GM12878 (cell line): ENCODE data around the gene SCUBE3. TPM values are rescaled to one million over a fixed set of nuclear protein-coding genes. Genes with fewer than 3 reads are reported as not detected.

Source experiments
- ATAC-seq: fragments of 200-7000 bp; cut with Tn5 transposase; 3 replicates; pipeline ENCODE4 v1.9.1; 2020; ENCODE audit warnings: mild to moderate bottlenecking, moderate library complexity
- BruUV-seq: library from RNA; stranded (reverse); fragments of 400-500 nt; replicated peaks from 2 replicates; lab custom pipeline; 2021; lab: Mats Ljungman, UMichigan
- CTCF ChIA-PET: fragments of 300-600 bp; sonication (Branson Sonifier 250); formaldehyde crosslinking; extraction: SDS; loops from one replicate; lab custom pipeline; 2021; ENCODE audit warnings: inconsistent platforms; lab: Yijun Ruan, JAX
- POLR2A ChIA-PET: fragments of 350-600 bp; formaldehyde crosslinking; extraction: SDS; loops from one replicate; lab custom pipeline; 2021; ENCODE audit warnings: inconsistent platforms; lab: Charles Lee
- RAD21 ChIA-PET: fragments of 300-600 bp; sonication (Branson Sonifier 250); formaldehyde crosslinking; loops from one replicate; lab custom pipeline; 2023; ENCODE audit warnings: antibody characterized with exemption; ENCODE audit not compliant: unreplicated experiment; lab: Charles Lee
- SMC1A ChIA-PET: fragments of 300-600 bp; sonication (Branson Sonifier 250); formaldehyde crosslinking; loops from one replicate; lab custom pipeline; 2023; ENCODE audit not compliant: unreplicated experiment, uncharacterized antibody; lab: Charles Lee
- DNase-seq: peaks from one replicate; pipeline ENCODE4 v3.0.0-alpha.2; 2011; ENCODE audit warnings: low read depth, low spot score
- FAIRE-seq: peaks from 3 replicates; lab custom pipeline; 2011; peaks lifted over from hg19 to GRCh38; lab: Jason Lieb, UNC
- H2AFZ ChIP-seq: 2 replicates; pipeline ENCODE4 v1.6.0; 2011; ENCODE audit warnings: low read depth, low read length, control low read depth; ENCODE audit not compliant: control insufficient read depth
- H3K27ac ChIP-seq: 2 replicates; pipeline ENCODE4 v1.5.1; 2011; ENCODE audit warnings: control low read depth; ENCODE audit not compliant: control insufficient read depth, insufficient read depth
- H3K27me3 ChIP-seq, 2 experiments: replicated peaks in 1 of 2; 2 replicates each; pipeline versions ENCODE4 v1.6.0 to v1.6.1; 2011; ENCODE audit warnings: low read length in 1 of 2; ENCODE audit not compliant: control insufficient read depth in 2 of 2, insufficient read depth in 2 of 2
- H3K36me3 ChIP-seq, 2 experiments: 2 replicates each; pipeline ENCODE4 v1.5.1; 2011; ENCODE audit warnings: low read length in 1 of 2; ENCODE audit not compliant: control insufficient read depth in 2 of 2, insufficient read depth in 2 of 2
- H3K4me1 ChIP-seq: 2 replicates; pipeline ENCODE4 v1.6.1; 2011; ENCODE audit warnings: mild to moderate bottlenecking, low read length, moderate library complexity, mixed read lengths; ENCODE audit not compliant: control insufficient read depth, insufficient read depth
- H3K4me2 ChIP-seq: 2 replicates; pipeline ENCODE4 v1.6.0; 2011; ENCODE audit warnings: control low read depth; ENCODE audit not compliant: control insufficient read depth, insufficient read depth
- H3K4me3 ChIP-seq: fragments of 200-600 bp; sonication (generic); 2 replicates; pipeline ENCODE4 v1.5.1; 2016
- H3K79me2 ChIP-seq: 2 replicates; pipeline ENCODE4 v1.6.0; 2011; ENCODE audit warnings: low read length; ENCODE audit not compliant: control insufficient read depth, insufficient read depth
- H3K9ac ChIP-seq: 2 replicates; pipeline ENCODE4 v1.8.0; 2011; ENCODE audit warnings: low read length, control low read depth, mixed read lengths; ENCODE audit not compliant: control insufficient read depth, insufficient read depth
- H3K9me3 ChIP-seq: replicated peaks from 3 replicates; pipeline ENCODE4 v1.5.1; 2011; ENCODE audit warnings: mild to moderate bottlenecking, low read length; ENCODE audit not compliant: control insufficient read depth, insufficient read depth
- H4K20me1 ChIP-seq: 2 replicates; pipeline ENCODE4 v1.6.0; 2011; ENCODE audit not compliant: control insufficient read depth, insufficient read depth
- CBX3 ChIP-seq: fragments of 200-600 bp; sonication (generic); IDR thresholded peaks from 2 replicates; pipeline ENCODE4 v1.6.1; 2016; ENCODE audit warnings: low read depth, borderline replicate concordance
- E4F1 ChIP-seq: fragments of 450-650 bp; IDR thresholded peaks from 2 replicates; pipeline ENCODE4 v1.6.1; 2018; ENCODE audit warnings: borderline replicate concordance, mild to moderate bottlenecking; ENCODE audit not compliant: partially characterized antibody
- EZH2 ChIP-seq: IDR thresholded peaks from 2 replicates; pipeline ENCODE4 v1.6.1; 2012; ENCODE audit warnings: low read depth, mild to moderate bottlenecking, control low read depth, inconsistent platforms, low read length, borderline replicate concordance; ENCODE audit not compliant: control insufficient read depth
- HDGF ChIP-seq: fragments of 450-650 bp; IDR thresholded peaks from 2 replicates; pipeline ENCODE4 v1.6.1; 2016; ENCODE audit warnings: antibody characterized with exemption
- MTA3 ChIP-seq: IDR thresholded peaks from 2 replicates; pipeline ENCODE4 v1.6.1; 2012; ENCODE audit warnings: low read length, inconsistent platforms, borderline replicate concordance
- MXI1 ChIP-seq: fragments of 150-350 bp; IDR thresholded peaks from 2 replicates; pipeline ENCODE4 v1.6.1; 2011; ENCODE audit warnings: low read depth, mild to moderate bottlenecking, inconsistent platforms, low read length, improper control_type of control experiment
- NKRF ChIP-seq: fragments of 450-650 bp; conservative IDR thresholded peaks from 2 replicates; pipeline ENCODE4 v1.6.1; 2017; ENCODE audit warnings: mild to moderate bottlenecking, moderate library complexity
- PAX5 ChIP-seq: IDR thresholded peaks from 2 replicates; pipeline ENCODE4 v1.6.1; 2011; ENCODE audit warnings: low read depth, low read length, borderline replicate concordance
- SP1 ChIP-seq: IDR thresholded peaks from one replicate; pipeline ENCODE4 v1.6.1; 2011; ENCODE audit warnings: low read depth, low read length
- SREBF1 ChIP-seq: IDR thresholded peaks from 2 replicates; pipeline ENCODE4 v1.6.1; 2012; ENCODE audit warnings: mild to moderate bottlenecking, low read length
- WGBS: methylation state at CpG from one replicate; pipeline ENCODE4 v1.1.6; 2016; ENCODE audit warnings: low lambda C conversion rate; ENCODE audit not compliant: insufficient replicate concordance, insufficient coverage; ENCODE audit errors: missing lambda C conversion rate; 5-methylcytosine and 5-hydroxymethylcytosine counted together
- in situ Hi-C: fragments of 300-500 bp; cut with MboI; formaldehyde crosslinking; loops from 9 replicates; pipeline ENCODE4 v1.14.3; 2018; ENCODE audit warnings: mixed read lengths
- intact Hi-C: fragments of 100-400 bp; cut with micrococcal nuclease; formaldehyde crosslinking; loops from one replicate; pipeline ENCODE4 v1.14.2; 2022; ENCODE audit not compliant: unreplicated experiment
- polyA plus RNA-seq, 11 experiments: library from polyadenylated mRNA; depleted of rRNA in 4 of 11; unstranded in 6 of 11; stranded (reverse) in 5 of 11; fragments of >200 nt; fragmentation: Nextera tagmentation in 4 of 11; fragmentation: Illumina TruSeq in 1 of 11; extraction: Ambion mirVana in 4 of 11; extraction: Trizol in 1 of 11; gene quantifications; 1 replicate in 1 of 11; 2 replicates in 10 of 11; pipeline versions ENCODE4 v1.2.1 to v1.2.3, GENCODE V29; 2011 to 2016; ENCODE audit warnings: inconsistent platforms in 2 of 11, missing spikeins in 2 of 11, low read depth in 1 of 11
- total RNA-seq, 4 experiments: library from RNA; depleted of rRNA in 3 of 4; stranded (reverse); fragments of >200 nt in 3 of 4; fragmentation: Illumina TruSeq in 1 of 4; extraction: Trizol in 1 of 4; gene quantifications; 2 replicates each; pipeline versions ENCODE4 v1.2.1 to v1.2.3, GENCODE V29; 2013 to 2021
- TF ChIP-seq, protein P1 (sequence below): fragments of 450-650 bp; IDR thresholded peaks from 2 replicates; pipeline ENCODE4 v1.6.1; 2017; ENCODE audit warnings: mild to moderate bottlenecking, low read depth, inconsistent platforms; ENCODE audit not compliant: poor library complexity, severe bottlenecking

SCUBE3 gene
- total and polyA plus RNA-seq, 10 of the 15 experiments (the other 5 are each of a cell fraction or from before 2014, with no cell fraction given), result under 0.01 to 0.20 (median 0.07) TPM; not detected in 4

DNA sequence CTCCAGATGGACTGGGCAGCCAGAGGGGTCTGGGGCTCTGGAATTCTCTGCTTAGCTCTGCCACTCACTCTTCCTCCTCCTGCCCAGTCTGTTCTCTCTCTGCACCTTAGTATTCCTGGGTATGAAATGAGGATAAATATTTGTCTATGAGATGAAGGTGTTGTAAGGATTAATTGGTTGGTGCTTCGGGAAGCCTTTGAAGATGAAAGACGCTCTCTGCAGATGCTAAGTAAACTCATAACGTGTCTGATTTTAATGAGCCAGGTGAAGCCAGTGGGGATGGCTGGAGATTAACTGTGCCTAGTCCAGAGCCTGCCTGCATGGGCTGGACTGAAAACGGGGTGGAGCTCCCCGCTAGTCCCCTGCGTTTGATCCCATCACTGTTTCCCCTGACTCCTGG lies 49.5 kb upstream of the SCUBE3 start (continued):
- no peak for TF ChIP-seq MXI1

GRCh38 chr6:35164868-35165267 lies 48.9 kb upstream of the SCUBE3 start:
- no peaks in the 10 kb centered on the region; a peak in 1 of 4 replicates for H3K27me3 ChIP-seq
- H3K9ac ChIP-seq, result no peak overlapping the region
- in situ Hi-C loops, result no loop called here
- peaks cover 11% of the 10 kb centered on the region; the same call in 1 of the 2 replicates for H3K4me1 ChIP-seq
- no TSS peak for BruUV-seq
- H3K4me2 ChIP-seq, result no peak overlapping the region
- H3K9me3 ChIP-seq, result no peaks in the 10 kb centered on the region; the same call in 2 of the 3 replicates
- ATAC-seq (no peak), DNase-seq (no peak), FAIRE-seq (no peak)
- RAD21 ChIA-PET, result interaction anchor here (1.5 kb wide), 1 partner anchor 19 kb away, joined by 3 read pairs; no protein-coding TSS in a partner anchor
- 52% methylated on average over 4 of the region's 4 CpGs for WGBS
- H2AFZ ChIP-seq, result no peak overlapping the region
- intact Hi-C loops, result no loop called here
- no peaks in the 10 kb centered on the region for H4K20me1 ChIP-seq
- H3K36me3 ChIP-seq, result no peaks in the 10 kb centered on the region
- H3K27ac ChIP-seq, result no peak overlapping the region
- CTCF ChIA-PET, result interaction anchor here (0.7 to 1.1 kb wide), 2 partner anchors 9 to 178 kb away, joined by 3 read pairs; no protein-coding TSS in a partner anchor
- no peak for TF ChIP-seq CBX3
- TF ChIP-seq, protein P1, sequence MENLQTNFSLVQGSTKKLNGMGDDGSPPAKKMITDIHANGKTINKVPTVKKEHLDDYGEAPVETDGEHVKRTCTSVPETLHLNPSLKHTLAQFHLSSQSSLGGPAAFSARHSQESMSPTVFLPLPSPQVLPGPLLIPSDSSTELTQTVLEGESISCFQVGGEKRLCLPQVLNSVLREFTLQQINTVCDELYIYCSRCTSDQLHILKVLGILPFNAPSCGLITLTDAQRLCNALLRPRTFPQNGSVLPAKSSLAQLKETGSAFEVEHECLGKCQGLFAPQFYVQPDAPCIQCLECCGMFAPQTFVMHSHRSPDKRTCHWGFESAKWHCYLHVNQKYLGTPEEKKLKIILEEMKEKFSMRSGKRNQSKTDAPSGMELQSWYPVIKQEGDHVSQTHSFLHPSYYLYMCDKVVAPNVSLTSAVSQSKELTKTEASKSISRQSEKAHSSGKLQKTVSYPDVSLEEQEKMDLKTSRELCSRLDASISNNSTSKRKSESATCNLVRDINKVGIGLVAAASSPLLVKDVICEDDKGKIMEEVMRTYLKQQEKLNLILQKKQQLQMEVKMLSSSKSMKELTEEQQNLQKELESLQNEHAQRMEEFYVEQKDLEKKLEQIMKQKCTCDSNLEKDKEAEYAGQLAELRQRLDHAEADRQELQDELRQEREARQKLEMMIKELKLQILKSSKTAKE, result no peak
- no peak for TF ChIP-seq NKRF
- no peak for TF ChIP-seq E4F1
- no peak for TF ChIP-seq MTA3
- no peak for TF ChIP-seq SREBF1
- no peak for TF ChIP-seq HDGF
- no peak for TF ChIP-seq PAX5
- TF ChIP-seq SP1, result no peak
- TF ChIP-seq EZH2, result no peak
- H3K4me3 ChIP-seq, result no peak overlapping the region
- SMC1A ChIA-PET, result interaction anchor here (1.2 kb wide), 1 partner anchor 17 kb away, joined by 3 read pairs; no protein-coding TSS in a partner anchor
- H3K79me2 ChIP-seq, result no peaks in the 10 kb centered on the region
- POLR2A ChIA-PET, result interaction anchor here (0.6 kb wide), 1 partner anchor 90 kb away, joined by 3 read pairs; no protein-coding TSS in a partner anchor
